Inflammatory macrophage treated with lipopolysaccharide for 1 hour (primary cell): ENCODE results near the gene QSOX1.
A peak's percentile ranks its signal among the peaks of the same experiment; 100 is the strongest.

Source experiments
- DNase-seq, 2 donors: peaks; one replicate each; pipeline ENCODE4 v3.0.0-alpha.2; 2020 to 2022

Gene QSOX1

DNA sequence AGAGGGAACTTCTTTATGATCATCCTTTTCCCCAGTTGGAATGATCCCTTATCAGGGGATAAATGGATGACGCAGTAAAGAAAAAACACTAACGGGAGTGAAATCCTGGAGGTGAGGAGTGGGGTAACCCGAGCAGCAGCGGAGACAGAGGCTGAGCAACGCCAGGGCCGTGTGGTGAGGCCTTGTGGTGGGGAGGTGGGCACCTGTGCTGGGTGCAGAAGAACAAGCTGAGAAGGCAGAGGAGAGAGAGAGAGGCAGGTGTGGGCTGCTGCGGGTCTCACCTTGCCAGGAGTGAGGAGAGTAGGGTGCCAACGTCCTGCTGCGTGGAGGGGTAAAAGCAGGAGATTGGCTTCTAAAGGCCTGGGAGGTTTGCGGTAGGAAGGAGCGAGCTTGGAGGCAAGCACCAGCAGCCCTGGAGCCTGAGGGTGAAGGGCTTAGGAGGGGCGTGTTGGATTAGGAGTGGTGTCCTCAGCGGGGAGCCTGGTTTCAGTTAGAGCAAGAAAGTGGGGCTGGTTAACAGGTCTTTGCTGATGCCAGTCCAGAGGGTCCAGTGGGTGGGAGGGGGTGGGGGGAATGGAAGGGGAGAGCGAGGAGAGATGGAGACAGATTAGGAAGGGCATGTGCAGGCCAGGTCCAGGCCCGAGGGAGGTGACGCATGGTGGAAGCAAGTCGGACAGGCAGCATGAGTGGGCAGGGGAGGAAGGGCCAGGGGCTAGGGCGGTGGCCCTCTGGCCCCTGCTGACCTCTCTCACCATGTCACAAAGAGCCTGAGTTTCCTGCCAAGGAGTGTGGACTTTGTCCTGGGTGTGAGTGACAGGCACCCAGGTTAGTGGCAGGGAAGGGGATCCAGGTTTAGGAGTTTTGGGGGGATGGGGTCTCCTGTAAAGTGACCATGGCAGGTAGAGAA lies 38.7 kb downstream of the QSOX1 start:
- no peak for DNase-seq

DNA sequence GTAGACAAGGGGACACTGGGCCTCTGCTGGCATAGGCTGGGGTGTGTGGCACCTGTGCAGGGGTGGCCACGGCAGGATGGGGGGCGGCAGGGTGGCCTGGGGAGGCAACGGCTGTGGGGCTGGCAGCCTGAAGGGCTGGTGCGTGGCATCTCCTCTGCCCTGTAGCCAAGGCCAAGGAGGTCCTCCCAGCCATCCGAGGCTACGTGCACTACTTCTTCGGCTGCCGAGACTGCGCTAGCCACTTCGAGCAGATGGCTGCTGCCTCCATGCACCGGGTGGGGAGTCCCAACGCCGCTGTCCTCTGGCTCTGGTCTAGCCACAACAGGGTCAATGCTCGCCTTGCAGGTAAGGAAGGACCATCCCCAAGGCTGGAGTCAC lies 39.4 kb downstream of the QSOX1 start:
- no peak for DNase-seq

DNA sequence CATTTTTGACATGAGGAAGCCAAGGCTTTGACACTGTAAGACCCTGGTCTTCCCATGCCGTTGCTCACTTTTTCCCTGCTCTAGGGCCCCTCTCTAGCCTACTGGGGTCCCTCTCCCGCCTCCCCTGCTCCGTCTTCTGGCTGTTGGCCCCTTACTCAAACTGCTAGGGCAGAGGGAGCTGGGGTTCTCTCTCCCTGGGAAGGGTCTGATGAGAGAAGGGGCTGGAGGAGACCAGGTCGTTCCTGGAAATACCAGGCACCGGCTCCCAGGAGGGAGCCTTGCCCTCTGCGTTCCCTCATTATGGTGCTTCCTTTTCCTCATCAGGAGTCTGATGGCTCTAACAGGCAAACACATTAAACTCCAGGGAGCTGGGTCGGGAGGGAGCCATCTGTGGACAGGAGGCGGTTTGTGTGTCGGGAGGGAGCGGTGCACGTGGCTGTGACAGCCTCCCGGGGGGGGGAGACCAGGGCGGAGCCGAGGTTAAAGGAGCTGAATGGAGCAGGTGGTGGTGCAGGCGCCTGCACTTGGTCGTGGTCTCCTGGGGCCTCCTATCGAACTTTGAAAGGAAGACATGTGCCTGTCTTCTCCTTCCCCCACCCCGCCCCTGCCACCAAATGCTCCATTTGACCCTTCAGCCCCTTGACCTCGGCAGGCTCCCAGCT lies 40.0 kb downstream of the QSOX1 start:
- DNase-seq = no peak

DNA sequence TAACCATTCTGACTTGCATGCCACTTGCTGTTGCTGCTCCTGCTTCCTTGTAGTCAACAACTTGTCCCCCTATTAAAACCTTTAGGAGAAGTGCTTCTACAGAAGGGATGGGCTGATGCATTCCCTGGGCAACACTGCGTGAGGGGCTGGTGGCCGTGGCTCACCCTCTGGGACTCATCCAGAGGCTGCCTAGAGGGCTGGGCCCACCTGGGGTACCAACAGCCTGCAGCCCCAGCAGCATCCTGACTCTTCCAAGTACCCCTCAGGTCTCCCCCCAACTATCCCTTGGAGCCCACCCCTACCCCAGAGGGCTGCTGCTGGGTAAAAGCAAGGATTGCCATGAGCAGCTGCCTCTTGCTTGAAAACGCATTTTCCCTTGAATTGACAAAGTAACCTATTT lies 40.7 kb downstream of the QSOX1 start:
- no peak for DNase-seq

DNA sequence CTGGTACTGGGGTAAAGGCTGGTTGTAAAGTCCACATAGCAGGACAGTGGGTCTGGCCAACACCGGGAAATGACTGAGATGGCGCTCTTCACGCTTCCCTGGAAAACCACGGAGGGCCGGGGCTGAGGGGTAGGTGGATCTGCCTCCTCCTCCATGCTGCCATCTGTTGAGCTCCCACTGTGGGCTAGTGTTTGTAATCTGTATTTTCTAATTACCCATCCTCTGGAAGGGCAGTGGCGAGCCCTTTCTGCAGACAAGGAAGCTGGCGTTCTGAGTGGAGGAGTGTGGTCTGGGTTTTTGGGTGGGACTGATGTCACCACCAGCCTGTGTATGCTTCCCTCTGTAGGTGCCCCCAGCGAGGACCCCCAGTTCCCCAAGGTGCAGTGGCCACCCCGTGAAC lies 41.2 kb downstream of the QSOX1 start:
- no peak for DNase-seq

DNA sequence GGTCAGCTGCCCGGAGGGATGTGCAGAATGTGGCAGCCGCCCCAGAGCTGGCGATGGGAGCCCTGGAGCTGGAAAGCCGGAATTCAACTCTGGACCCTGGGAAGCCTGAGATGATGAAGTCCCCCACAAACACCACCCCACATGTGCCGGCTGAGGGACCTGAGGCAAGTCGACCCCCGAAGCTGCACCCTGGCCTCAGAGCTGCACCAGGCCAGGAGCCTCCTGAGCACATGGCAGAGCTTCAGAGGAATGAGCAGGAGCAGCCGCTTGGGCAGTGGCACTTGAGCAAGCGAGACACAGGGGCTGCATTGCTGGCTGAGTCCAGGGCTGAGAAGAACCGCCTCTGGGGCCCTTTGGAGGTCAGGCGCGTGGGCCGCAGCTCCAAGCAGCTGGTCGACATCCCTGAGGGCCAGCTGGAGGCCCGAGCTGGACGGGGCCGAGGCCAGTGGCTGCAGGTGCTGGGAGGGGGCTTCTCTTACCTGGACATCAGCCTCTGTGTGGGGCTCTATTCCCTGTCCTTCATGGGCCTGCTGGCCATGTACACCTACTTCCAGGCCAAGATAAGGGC lies 41.9 kb downstream of the QSOX1 start:
- no peak for DNase-seq

DNA sequence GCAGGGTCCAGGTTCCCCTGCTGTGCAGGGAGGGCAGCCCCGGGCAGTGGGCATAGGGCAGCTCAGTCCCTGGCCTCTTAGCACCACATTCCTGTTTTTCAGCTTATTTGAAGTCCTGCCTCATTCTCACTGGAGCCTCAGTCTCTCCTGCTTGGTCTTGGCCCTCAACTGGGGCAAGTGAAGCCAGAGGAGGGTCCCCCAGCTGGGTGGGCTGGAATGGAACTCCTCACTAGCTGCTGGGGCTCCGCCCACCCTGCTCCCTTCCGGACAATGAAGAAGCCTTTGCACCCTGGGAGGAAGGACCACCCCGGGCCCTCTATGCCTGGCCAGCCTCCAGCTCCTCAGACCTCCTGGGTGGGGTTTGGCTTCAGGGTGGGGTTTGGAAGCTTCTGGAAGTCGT lies 42.6 kb downstream of the QSOX1 start:
- no peak for DNase-seq

DNA sequence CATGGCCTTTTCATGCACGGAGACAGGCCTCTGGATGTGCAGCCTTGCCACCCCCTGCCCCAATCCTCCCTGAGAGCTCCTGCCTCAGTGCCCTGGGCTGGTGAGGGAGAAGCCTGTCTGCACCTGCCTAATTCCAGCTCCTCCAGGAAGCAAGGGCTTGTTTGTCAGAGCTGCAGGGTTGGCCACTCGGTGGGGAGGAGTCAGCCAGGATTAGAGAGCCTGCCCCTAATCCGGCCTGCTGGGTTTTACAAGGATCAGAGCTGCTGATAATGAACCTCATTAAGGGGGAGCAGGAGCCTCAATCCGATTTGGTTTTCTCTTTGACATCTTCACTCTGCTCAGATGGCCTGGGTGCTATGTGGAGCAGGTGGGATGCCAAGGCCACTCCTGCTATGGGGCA lies 43.5 kb downstream of the QSOX1 start:
- no peak for DNase-seq

DNA sequence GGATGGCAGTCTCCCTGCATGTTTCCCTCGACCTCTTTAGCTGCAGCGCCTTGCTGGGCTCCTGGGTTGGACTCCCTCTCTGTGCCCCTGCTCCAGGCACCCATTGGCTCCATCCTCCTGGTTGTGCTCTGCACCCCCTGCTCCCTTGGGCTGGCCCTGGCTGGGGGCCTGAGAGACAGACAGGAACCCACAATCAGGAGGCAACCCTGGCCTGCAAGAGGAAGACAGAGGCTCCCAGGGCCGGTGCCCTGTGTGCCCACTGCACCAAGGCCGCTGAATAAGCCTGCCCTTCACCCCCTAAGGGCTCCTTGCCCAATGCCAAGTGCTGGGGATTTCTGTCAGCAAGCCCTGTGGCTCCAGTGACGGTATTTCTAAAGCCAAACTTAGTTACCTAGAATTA lies 43.9 kb downstream of the QSOX1 start:
- no peak for DNase-seq

DNA sequence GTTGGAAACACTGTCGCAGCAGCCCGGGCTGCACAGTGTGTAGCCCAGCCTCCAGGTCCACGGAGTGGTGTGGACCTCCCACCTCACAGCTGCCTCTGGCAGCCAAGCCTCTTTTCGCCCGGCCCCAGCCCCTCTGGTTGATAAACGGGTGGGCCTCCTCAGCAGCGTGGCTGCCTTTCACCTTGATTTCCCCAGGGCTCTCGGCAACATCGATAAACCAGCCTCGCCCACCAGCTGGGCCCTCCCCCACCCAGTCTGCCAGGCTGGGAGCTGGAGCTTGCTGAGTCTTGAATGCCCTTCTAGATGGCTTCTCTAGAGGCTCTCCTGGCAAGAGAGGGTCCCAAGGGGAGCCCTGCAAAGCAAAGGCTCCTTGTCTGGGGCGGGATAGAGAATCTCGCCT lies 44.3 kb downstream of the QSOX1 start:
- no peak for DNase-seq

DNA sequence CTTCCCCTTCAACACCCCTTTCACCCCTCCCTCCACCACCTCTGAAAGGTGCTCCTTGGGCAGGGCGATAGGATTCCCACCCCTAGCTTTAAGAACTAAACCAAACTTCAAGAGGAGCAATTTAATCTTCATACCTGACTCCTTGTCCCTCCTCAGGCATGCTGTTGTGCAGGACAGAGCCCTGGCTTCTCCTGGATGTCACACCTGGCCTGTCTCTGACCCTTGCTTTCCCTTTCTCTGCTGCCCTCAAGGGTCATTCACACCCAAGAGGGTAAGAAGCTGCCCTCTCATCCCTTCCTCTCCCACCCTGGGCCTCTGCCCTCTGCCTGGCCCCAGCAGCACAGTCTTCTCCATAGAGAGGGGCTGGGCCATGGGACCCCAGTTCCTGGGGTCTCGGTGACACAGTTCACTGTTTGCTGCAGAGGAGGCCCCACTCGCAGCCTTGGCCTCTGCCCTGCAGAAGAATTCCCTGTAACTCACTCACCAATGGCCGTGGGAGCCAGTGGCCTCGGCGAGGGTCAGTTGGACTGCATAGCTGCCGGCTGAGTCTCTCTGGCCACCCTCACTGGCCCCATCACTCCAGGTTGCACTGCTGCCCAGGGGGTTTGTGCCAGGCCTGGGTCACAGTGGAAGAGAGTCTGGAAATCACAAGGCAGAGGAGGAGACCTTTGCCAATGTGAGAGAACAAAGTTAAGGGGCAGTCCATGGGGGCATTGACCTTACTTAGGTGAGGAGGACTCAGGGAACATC lies 47.0 kb downstream of the QSOX1 start:
- DNase-seq = no peak

DNA sequence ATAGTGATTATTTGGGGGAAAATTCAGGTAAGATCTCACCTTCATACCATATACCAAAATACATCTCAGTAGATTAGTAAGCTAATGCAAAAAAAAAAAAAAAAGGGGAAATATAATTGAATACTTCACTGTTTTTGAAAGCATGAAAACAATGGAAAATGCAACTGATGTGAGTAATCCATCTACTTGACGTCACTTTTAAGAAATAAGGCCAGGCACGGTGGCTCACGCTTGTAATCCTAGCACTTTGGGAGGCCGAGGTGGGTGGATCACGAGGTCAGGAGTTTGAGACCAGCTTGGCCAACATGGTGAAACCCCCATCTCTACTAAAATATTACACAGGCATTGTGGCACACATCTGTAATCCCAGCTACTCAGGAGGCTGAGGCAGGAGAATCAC lies 47.9 kb downstream of the QSOX1 start:
- DNase-seq = peak in 1 of 2 donors; percentile 30

DNA sequence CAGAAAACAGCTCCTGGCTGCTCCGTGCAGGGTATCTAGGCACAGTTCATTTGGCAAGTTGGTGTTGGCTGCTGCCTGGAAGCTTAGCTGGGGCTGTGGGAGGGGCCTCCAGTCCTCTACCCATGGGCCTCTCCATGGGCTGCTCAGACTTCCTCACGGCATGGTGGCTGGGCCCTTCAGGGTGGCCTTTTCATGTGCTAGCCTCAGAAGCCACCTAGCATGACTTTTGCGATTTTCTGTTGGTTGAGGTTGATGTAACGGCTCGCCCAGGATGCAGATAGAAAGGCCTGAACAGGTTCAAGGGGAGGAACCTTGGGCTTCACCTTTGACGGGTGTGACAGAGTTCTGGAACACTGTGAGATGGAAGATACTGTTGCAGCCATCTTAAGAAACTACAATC lies 49.6 kb downstream of the QSOX1 start:
- DNase-seq = no peak

DNA sequence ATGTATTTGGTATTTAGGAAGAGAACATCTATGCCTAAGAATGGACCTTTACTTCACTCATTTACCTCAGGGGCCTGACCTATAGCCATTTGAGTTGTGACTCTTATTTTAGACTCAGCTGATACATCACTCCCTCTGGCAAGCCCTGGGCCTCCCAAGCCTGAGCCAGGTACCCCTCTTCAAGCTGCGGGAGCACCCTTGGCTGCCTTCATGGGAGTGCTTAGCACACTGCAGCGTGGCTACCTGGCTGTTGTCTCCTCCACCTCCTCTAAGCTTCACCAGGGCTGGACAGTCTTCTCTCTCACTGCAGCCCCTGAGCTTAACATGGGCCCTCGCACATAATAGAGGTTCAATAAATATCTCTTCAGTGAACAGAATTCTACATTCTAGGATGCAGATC lies 51.9 kb downstream of the QSOX1 start:
- DNase-seq = no peak

DNA sequence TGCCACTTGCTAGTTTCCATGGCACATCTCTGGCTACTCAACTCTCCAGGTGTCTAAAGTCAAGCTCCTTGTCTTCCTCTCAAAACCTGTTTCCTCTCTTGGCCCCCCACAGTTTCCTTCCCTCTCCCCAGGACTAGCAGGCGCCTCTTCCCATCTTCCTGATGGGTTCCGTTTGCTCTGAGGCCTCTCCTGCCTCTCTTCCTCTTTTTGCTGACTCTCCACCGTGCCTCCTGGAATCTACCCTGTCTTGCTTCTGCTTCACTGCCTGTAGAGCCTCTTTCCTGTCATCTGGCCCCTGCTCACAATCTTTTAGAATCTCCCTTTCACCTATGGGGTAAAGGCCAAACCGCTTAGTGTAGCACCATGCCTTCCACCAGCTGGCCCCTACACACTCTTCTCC lies 53.6 kb downstream of the QSOX1 start:
- peak; percentile 43 to 44 for DNase-seq

DNA sequence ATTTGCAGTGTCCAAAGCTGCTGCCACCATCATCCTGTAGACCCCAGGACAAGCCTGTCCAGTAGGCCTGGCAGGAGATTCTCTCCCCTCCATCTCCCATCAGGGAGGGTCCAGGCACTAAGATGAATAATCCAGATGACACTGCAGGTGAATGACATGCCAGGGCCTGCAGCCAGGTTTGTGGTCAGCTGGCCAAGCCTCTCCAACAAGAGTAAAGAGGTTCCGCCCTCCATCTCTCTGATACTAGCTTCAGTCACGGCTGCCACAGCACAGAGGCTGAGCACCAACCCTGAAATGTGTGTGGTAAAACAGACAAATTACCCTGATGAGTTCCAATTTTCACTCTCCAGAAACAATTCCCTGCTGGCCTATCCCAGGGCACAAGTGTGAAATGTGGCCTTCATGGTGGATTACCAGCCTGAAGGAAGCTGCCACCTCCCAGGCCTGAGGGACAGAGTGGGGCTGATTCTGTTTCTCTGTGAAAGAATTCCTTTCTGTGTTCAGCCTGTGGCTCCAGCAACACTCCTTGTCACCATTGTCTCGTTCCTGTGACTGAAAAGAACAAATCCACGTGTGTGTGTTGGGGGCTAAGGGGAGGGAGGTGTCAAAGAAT lies 55.4 kb downstream of the QSOX1 start:
- no peak for DNase-seq

DNA sequence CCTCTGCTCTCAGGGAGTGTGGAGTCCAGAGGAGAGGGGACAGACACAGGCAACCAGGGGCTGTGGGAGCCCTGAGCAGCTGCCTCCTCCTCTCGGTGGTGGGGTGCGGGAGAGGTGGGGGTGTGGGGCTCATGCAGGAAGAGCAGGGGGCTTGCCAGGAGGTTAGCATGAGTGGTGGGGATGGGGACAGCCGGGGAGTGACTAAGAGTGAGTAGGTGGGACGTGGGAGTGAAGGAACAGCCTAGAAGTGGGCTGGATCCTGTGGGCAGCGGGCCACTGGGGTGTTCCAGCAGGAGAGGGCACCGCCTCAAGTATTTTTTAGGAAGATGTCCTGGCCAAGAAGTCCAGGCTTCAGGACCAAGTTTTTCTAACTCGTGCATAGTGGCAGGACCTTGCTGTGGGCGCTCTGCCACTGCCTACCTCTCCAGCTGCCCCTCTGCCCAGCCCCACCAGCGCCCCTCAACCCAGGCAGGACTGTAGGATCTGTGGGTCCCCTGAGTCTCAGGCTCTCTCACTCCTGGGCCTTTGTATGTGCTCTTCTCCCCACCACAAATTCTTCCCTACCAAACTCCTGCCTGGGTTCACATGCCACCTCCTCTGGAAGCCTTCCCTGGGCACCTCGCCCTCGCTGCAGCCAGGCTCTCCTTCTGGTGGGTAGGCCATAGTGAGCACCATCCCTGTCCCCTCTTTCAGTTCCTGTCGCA lies 56.6 kb downstream of the QSOX1 start:
- DNase-seq = no peak

DNA sequence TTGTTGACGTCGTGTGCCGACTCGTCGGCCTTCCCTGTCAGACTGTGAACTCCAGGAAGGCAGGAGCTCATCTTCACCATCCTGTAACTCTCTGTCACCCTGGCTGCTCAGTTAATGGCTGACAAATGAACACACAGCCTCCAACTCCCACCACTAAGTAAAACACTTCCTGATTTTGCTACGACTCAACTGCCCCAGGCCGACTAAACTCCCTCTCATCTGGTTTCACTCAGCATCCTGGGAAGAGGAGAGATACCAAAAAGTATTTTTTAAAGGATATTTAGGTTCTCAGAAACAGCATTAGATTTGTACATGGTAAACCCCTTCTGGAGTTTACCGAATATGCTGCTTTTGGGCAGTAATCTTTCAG lies 57.2 kb downstream of the QSOX1 start:
- DNase-seq = no peak

DNA sequence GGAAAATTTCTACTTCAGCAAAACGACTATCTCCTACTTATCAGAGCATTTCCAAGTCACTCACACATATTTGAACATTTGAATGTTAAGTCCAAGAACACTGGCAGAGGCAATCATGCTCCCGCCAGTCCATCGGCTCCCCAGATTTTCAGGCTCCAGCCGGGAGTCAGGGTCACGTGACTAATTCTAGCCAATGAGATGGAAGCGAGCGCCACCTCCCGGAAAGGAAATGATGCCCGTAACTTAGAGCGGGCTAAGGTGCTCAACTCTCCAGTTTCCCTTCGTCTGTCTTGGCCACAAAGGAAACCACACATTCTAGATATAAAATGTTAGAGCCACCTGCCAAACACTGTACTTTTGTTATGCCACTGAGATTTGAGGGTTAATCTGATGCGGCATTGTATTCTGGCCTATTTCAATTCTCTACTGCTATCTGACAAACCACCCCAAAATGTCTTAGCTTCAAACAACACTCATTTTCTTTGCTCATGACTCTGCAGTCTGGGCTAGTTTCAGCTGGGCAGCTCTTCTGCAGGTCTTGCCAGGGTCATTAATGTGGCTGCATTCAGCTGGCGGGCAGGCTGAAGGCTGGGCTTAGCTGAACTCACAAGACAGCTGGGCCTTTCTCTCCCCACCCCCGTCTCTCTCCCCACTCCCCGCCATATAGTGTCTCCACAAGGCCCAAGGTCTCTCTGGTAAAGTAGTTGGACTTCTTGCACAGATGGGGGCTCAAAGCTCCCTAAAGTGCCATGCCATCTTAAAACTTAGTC lies 58.9 kb downstream of the QSOX1 start:
- DNase-seq = peak in 1 of 2 donors; percentile 37

DNA sequence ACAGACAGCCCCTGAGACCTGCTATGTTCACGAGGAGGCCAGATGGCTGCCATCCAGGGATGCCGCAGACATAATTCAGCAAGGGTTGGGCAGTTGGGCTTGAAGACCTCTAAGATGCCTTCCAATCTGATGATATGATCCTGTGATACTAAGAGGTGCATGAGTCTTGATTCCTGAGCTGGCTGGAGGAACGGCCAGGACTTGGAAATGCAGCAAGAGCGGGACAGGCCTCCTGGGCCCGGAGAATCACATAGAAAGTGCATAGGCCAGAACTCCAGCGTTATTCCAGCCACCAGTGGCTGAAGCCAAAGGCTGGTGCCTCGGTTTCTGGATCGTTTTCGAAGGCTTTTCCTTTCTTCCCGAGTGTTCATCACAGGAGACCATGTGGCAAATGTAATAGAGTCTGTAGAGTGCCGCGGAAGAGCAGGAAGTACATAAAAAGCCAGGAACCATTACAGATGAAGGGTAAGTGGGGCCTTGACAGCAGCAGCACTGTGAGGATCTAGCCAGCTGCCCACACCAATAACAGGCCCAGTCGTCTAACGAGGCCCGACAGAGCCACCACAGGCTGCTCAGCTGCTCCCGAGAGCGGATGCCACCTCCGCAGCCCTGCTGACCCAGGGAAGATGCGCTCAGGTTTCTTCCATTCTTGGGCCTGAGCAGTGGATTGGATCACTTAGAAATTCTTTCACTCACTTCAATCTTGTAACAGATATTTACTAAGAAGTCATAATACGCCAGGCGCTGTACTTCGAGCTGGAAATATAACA lies 61.4 kb downstream of the QSOX1 start:
- DNase-seq = no peak

DNA sequence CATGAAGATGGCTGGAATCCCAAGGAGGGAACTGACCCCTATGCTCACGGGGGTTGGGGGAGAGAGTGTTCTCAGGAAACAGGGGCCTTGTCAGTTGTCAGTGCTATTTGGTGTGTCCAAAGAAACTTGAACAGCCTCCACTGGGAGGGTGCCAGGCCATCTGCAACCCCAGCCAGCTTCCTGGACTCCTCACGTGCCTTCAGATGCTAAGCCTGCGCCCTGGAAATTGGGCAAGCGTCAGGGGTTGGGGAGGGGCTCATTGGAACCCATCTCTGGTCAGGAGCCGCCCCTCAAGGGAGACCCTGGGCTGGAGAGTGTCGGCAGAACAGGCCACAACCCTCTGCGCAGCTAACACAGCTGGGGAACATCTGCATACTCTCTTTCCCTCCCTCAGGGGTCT lies 62.3 kb downstream of the QSOX1 start:
- DNase-seq = no peak
